GM21619 (cell line): ENCODE measurements around the gene COL7A1.
"Not testable (repeated sequence)": the region's sequence is repeated elsewhere in the genome, so short reads cannot be mapped to it uniquely, and the experiment has no call there.

Source experiments
- ATAC-seq: cut with Tn5 transposase; IDR thresholded peaks from one replicate; pipeline ENCODE4 v1.9.1; 2021; ENCODE audit not compliant: unreplicated experiment

Gene COL7A1

DNA sequence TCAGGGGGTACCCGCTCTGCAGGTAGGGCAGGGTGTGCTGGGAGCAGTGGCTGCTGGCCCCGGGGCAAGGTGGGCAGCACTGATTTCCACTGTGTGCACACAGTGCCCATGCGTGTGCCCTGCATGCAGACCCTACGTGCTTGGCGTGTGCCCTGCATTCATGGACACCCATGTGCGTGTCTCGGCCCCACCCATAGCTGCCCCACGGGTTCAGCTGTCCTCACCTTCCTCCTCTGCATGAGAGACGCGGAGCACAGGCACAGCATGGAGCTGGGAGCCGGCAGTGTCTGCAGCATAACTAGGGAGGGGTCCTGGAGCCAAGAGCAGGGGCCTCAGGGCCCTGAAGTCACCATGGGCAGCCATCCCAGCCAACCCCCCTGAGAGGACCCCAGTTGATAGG is 29.9 kb downstream of the COL7A1 start:
- no peak for ATAC-seq

DNA sequence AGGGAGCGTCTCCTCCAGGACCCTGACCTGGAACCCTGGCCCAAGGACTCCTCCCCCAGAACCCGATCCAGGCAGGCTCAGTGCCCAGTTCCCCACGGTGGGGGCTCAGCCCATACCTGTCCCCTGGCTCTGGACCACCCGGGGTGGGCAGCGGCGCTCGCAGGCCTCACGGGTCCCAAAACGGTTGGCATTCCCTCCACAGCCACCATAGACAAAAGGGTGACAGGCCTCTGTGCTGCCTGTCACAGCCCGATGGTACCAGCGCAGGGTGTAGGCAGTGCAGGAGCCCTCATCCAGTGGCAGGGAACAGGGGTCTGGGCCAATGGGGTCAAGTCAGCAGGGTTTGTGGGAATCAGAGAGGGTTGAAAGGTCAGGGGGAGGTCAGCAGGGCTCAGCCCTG is 30.5 kb downstream of the COL7A1 start:
- ATAC-seq: no peak

DNA sequence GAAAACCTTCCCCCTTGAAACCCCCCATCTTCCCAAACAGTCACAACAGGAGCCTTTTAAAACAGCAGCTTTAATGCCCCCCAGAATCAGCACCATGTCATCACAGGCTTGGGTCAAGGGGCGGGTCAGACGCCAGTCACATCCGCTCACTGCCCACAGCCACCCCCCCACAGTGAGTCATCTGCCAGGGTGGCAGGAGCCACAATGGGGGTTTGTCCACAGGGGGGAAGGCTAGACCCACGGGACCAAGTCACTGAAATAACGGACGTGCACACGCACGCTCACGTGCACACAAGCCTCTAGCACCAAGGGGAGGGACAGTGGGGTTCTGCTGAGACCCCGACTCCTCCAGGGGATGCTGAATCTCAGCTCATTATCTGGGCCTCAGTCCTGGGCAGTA is 31.1 kb downstream of the COL7A1 start:
- no peak for ATAC-seq

DNA sequence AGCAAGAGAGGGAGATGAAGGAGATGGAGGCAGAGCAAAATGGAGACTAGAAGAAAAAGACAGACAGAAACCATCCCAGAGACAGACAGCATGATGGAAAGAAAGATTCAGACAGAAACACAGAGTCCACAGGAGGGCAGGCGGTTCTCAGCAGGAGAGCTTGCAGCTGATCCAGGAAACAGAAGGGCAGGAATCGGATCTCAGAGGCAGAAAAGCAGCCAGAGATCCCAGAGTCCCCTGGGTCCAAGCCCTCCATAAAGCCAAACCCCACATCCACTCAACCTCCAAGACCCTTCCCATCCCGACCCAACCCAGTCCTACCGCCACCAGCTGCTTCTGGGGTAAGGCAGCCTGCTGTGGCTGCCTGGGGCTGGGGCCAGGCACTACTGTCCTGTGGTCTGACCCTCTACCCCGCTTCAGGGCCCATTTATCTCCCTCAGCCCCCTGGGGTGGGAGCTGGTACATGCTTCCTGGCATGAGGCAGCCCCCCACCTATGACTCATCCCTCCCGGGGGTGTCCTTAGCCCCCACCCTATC is 31.7 kb downstream of the COL7A1 start, which contains the start of gene UCN2:
TSS of gene UCN2 (minus strand) at position 400 of the 537 bp plus-strand sequence. CDS start 657 bp downstream, outside the sequence.
- ATAC-seq: no peak

DNA sequence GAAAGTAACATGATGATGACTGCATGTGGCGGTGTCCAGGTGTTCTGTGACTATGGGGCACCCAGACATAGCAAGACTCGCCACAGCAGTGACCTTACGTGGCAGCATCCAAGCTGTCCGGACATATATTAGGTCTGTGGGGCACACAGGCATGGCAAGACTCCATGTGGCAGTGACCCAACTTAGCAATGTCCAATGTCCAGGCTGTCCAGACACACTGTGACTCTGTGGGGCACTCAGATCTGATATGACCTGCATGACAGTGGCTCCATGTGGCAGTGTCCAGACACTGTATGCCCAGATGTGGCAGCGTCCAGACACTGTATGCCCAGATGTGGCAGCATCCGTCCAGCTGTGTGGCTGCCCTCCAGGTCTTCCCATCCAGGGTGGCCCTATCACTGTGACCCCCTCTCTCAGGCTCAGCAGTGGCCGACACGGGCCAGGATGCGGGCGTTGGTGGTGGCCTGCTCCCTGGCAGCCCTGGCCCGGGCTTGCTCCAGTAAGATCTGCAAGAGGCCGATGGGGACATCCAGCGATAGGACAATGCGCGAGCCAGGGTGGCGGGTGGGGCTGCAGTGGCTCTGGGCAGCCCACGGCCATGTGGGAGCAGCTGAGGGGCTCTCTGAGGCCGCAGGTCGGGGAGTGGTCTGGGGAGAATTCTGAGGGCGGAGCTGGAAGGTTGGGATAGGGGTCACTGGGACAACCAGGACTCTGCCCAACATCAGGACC is 32.6 kb downstream of the COL7A1 start:
- no peak for ATAC-seq

DNA sequence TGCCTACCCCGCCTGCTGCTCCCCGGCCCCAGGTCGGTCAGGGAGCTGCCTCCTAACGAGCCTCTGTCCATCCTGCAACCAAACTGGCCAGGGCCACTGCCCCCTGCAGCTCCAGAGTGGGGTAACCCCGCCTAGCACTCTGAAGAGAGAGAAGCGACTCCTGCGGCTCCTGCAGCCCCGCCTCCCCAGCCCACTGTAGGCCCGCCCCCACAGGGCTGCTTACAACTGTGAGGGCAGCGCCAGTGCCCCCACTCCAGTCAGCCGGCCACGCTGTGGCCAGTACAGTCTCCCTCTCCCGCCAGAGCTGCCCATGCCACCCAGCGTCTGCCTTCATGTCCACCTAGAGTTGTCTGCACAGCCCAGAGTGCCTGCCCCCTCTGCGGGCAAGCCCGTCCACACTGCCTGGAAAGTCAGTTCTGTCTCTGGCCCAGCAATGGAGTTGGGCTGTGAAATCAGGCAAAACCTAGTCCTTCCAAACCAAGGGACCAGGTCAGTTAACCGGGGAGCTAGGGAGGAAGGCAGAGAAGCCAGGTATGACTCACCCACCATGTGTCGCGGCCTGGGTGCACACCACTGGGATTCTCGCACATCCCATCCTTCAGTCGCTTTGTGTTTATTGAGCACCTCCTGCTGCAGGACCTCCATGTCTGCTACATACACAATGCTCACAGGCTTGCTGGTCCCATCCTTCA is 33.9 kb downstream of the COL7A1 start:
- no peak for ATAC-seq

DNA sequence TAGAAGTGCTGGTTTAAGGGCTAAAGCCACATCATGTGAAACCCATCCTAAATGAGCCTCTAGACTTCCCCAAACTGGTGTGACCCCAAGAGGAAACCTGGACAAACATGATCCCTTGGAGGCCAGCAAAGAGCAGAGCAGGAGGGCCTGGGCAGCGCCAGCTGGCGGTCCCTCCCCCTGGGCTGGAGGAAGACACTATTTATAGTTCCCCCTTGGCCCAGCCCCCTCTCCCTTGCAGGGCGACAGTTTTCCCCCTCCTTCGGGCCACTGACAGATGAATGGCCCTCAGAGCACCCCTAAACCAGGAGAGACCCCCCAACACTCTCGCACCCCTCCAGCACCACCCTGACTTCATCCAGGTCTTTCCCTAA is 34.5 kb downstream of the COL7A1 start:
- no peak for ATAC-seq

DNA sequence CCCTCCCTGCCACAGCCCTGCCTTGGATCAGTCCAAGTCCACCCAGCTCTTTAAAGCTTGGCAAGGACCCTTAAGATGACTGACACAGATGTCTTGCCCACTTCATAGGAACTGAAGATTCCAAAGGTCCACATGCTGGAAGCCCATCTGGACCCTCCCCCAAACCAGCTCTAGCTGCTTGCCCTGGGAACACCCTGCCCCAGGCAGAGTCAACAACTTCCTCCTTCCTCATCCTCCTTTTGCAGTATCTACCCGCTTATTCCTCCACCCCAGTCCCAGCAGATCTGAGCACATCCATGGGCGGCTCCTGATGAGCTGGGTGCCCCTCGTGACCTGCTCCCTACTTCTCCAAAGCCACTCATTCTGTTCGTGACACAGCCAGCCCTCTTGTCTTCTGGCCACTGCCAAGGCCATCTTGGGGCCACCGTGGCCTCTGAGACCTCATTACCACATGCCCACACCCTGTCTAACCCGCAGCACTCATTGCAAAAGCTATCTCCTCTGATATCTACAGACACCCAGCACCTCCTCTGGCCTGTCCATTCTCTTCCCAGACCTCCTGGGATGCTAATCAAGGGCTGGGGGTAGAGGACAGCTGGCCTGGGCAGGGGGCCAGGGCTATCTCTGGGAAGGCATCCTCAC is 36.5 kb downstream of the COL7A1 start:
- ATAC-seq: no peak

DNA sequence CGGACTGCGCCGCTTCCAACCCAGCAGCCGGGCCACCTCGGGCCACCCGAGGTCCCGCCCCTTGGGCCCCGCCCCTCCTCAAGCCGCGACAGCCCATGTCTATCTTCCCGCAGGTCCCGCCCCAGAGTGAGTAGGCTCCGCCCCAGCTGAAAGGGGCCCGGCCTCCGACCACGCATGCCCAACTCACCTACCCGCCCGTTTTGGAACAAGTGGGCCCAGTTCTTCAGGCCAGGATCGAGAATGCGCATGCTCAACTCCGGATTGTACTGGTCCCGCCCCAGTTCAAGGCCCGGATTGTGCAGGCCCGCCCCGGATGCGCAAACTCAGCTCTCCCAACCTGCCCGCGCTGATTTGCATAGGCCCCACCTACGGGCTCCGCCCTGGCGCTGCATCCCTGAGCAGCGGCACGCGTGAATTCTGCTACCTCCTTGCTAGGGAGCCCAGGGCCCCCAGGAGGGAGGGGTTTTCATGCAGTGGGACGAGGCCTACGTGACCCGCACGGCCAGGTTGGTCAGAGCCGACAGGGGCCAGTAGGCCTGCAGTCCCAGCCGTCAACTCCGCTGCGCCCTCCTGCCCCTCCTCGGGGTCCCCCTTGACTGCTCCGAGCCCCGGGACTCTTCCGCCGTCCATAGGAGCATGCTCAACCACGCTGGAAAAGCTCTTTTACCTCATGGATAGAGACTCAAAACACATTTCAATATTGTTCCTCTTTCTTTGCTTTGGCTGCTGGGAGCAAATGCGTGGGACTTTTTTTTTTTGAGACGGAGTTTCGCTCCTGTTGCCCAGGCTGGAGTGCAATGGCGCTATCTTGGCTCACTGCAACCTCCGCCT is 38.1 kb downstream of the COL7A1 start, which contains the start of gene PFKFB4:
TSS of gene PFKFB4 (minus strand) at position 8 of the 831 bp plus-strand sequence. CDS start 26 bp downstream, outside the sequence.
- ATAC-seq: peak; percentile 80

DNA sequence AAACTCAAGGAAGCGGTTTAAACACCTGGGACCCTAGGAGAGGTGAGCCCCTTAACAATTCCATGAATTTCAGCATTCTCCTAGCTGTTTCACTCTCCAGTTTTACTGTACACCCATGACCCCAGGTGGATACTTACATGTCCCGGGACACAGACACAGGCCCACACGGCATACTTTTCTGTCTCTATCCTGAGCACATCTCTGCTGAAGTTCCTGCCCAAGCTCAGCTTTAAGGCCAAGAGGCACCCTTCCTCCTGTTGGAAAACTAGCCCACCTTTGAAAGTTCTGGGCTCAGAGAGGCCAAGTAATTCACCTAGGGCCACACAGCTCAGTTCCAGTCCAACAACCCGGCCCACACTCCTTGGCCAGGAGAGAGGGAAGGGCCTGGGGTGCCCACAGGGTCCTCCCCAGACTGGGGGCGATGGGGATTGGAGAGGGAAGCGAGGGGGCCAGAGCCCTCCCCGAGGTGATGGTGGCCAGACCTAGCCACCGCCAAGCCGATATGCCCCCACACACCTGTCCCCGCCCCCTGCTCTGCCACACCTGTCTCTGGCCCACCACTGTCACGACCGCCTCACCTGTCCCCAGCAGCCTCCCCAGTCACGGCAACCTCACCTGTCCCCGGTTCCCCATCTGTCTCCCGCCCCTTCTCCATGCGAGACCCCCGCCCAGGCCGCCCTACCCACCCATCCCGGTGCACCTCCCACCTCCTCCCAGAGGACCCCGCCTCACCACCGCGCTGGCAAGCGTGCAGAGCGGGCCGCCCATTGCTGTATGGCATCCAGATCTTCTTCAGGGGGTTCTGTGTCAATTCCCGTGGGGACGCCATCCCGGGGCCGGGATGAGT is 39.0 kb downstream of the COL7A1 start:
- no peak for ATAC-seq

DNA sequence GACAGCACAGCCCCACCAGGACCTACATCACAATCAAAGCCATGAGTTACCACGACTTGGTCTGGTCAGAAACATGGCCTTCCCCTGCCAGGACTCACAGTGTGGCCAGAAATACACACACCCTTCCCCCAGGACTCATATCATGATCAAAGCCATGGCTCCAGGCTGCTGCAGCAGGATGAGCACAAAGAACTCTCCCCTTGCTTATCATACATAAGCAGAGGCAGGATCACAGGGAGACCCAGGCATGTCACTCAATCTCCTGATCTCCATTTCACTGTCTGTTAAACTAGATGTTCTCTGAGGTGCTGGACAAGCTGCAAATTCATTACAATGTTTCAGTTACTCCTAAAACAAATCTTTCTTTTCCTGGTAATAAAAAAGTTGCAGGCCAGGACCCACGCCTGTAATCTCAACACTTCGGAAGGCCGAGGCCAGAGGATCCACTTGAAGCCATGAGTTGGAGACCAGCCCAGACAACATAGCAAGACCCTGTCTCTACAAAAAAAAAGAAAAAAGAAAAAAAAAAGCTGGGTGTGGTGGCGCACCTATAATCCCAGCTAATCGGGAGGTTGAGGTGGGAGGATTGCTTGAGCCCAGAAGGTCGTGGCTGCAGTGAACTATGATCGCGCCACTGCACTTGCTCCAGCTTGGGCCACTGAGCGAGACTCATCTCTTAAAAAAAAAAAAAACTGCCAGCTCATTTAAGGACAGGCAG is 39.7 kb downstream of the COL7A1 start:
- ATAC-seq: no peak

DNA sequence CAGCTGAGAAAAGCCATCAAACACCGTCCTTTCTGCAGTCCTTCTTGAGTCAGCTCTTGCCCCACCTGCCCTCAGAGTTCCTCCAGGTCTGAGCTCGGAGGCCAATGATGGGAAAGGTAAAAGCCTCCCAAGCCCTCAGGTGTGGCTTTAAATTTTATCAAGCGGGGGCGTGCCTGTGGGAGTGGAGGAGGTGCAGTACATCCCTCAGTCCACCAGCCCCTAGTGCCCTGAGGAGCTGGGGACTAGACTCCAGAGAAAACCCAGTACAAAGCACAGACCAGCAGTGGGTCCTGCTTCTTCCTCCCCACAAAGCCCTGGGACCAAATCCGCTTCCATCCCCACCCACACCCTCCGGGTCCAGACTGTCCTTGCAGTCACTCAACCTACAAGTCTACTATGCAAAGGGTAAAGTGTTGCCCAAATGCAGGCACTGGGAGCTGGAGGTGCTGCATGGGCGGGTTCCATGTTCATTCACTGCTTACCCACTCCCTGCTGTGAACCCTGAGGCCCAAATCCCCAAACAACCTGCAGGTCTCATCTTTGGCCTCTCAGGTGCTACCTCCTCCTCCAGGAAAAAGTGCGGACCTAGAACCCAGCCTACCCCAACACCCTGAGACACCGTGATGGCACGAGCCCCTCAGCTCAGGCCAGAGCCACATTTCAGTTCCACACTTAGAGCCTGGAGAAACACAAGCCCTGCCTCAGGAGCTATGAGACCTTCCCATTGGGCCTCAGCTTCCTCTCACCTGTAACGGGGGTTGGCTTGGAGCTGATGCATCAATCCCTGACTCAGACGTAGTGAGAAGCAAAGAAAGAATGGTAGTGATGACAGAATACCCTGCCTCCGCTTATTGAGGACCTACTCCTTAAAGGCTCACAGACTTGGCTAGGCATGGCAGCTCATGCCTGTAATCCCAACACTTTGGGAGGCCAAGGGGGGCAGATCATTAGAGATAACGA is 41.0 kb downstream of the COL7A1 start:
- no peak for ATAC-seq

DNA sequence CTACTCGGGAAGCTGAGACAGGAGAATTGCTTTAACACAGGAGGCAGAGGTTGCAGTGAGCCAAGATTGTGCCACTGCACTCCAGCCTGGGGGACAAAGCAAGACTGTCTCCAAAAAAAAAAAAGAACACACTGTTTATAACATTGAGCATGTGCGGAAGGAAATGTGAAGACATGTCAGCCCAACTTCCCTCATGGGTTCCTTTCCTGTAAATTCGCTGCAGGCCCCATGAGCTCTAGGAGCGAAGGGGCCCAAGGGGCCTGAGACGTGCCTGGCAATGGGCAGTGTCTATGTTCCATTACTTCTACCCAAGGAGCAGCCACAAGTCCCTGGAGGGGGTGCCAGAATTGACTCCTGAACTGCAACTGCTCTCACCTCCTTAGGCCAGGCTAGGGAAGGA is 41.8 kb downstream of the COL7A1 start:
- ATAC-seq: no peak

DNA sequence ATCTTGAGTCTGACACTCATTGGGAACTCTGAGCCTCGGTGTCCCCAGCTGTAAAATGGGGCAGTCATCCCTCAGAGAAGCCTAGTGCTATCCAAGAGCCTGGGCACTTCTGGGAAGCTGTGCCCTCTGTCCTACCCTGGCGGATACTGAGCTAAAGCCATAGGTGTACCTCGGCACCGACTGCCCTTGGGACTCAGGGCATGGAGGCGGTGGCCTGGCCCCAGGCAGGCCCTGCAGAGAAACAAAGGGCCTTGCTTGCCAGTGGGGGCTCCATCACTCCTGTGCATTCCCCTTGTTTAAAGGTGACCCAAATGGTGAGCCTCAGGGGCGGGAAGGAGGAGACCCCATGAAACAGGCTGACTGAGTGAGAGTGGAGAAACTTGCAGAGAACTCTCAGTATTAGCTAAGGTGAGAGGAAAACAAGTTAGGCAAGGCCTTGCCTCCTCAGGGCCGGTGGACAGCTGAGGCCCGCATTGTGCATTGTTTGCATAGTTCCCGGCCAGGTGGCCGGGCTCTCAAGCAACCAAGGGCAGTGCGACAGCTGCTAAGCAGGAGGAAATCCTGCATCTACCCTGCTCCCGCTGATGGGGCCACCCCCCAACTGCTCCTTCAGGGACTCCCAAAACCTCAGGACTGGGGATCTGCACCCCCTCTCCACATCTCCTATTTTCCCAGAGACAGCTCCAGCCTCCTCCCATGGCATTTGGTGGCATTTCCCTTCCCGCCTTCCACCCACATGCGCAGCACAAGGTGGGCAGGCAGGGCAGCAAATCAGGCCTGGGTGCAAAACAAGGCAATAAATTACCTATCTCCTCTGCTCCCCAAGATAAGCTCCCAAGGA is 42.8 kb downstream of the COL7A1 start:
- no peak for ATAC-seq

DNA sequence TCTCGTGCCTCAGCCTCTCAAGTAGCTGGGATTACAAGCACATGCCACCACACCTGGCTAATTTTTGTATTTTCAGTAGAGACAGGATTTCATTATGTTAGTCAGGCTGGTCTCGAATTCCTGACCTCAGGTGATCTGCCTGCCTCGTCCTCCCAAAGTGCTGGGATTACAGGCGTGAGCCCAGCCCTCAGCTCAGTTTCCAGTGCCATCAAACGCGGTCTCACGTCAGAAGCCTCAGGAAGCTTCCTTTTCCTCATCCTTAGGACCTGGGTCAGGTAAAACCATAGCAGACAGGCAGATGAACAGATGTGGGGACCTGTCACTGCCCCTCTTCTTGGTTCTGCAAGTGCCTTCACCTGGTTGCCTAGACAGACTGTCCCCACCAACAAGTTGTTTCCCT is 43.5 kb downstream of the COL7A1 start:
- ATAC-seq: not testable (repeated sequence)

DNA sequence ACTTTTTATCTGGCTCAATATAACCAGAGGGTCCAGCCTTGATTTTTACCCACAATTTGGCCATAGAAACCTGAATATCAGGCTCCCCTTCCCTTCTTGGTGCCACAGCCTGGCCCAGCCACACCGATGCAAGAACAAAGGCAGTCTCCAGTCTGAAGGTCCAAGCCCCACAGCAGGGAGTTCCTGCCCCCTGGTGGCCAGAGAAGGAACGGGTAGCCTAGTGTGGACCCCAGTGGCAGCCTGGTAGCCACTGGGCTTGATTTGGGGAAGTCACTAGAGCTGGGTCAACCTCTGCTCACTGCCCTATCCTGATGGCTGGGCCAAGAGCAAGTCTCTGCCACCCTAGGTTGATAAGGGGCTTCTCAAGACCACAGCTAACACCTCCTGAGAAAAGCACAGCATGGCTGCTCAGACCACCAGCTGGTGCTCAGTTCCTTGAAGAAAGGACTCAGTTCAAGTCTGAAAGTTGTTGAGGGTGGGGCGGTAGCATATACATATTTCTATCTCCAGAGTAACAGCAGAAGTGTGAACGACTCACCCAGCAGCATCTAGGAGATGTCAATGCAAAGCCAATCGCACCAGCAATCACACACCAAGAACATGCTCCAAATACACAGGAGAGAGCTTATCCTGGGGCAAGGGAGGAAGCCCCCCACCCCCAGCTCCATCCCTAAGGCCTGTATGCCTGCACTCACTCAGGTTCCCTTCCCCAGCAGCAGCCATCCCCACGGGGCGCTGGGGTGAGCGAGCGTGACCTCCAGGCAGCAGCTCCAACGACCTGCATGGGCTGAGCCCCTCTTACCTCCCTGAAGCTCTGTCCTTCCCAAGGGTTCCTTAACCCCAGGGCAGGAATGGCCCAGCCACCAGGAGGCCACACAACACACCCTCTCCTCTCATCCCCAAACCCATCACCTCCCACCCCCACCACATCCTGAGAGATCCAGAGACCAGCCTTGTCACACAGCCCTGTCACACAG is 46.1 kb downstream of the COL7A1 start:
- ATAC-seq: peak; percentile 62
